MM.1S (cell line): Measurements from ENCODE around the gene ADAMTS2.

Source experiments
- DNase-seq: peaks from one replicate; pipeline ENCODE4 v3.0.0-alpha.2; 2015
- H2AFZ ChIP-seq: fragments of 300-600 bp; sonication (generic); 2 replicates; pipeline ENCODE4 v1.6.0; 2016; ENCODE audit warnings: antibody characterized with exemption, low read length
- H3F3A ChIP-seq: fragments of 300-600 bp; sonication (generic); 2 replicates; pipeline ENCODE4 v1.6.1; 2016; ENCODE audit warnings: mild to moderate bottlenecking, antibody characterized with exemption, low read length, moderate library complexity, mixed read lengths; ENCODE audit not compliant: insufficient read depth
- H3K27ac ChIP-seq: fragments of 300-600 bp; sonication (generic); 2 replicates; pipeline ENCODE4 v1.5.1; 2016; ENCODE audit warnings: mild to moderate bottlenecking, low read length
- H3K27me3 ChIP-seq: fragments of 300-600 bp; sonication (generic); replicated peaks from 2 replicates; pipeline ENCODE4 v1.6.0; 2016; ENCODE audit warnings: low read length; ENCODE audit not compliant: insufficient read depth
- H3K36me3 ChIP-seq: fragments of 300-600 bp; sonication (generic); replicated peaks from 2 replicates; pipeline ENCODE4 v1.6.1; 2016; ENCODE audit warnings: mild to moderate bottlenecking, low read length, mixed read lengths; ENCODE audit not compliant: insufficient read depth
- H3K4me1 ChIP-seq: fragments of 300-600 bp; sonication (generic); 2 replicates; pipeline ENCODE4 v1.6.1; 2016; ENCODE audit warnings: low read length, mixed read lengths
- H3K4me2 ChIP-seq: fragments of 300-600 bp; sonication (generic); 2 replicates; pipeline ENCODE4 v1.6.0; 2016; ENCODE audit warnings: low read depth, low read length
- H3K4me3 ChIP-seq: fragments of 300-600 bp; sonication (generic); 2 replicates; pipeline ENCODE4 v1.5.1; 2016; ENCODE audit warnings: low read length, mixed read lengths
- H3K79me2 ChIP-seq: fragments of 300-600 bp; sonication (generic); 2 replicates; pipeline ENCODE4 v1.6.1; 2016; ENCODE audit warnings: mixed run types, low read length, mixed read lengths
- H3K9ac ChIP-seq: fragments of 300-600 bp; sonication (generic); 2 replicates; pipeline ENCODE4 v1.6.1; 2016; ENCODE audit warnings: low read length, mixed read lengths
- H3K9me2 ChIP-seq: fragments of 300-600 bp; sonication (generic); replicated peaks from 2 replicates; pipeline ENCODE4 v1.6.1; 2016; ENCODE audit warnings: mild to moderate bottlenecking, low read length, mixed read lengths; ENCODE audit not compliant: insufficient read depth
- H3K9me3 ChIP-seq: fragments of 300-600 bp; sonication (generic); replicated peaks from 2 replicates; pipeline ENCODE4 v1.6.1; 2016; ENCODE audit warnings: mild to moderate bottlenecking, low read length, mixed read lengths; ENCODE audit not compliant: insufficient read depth
- H4K20me1 ChIP-seq: fragments of 300-600 bp; sonication (generic); 2 replicates; pipeline ENCODE4 v1.6.1; 2016; ENCODE audit warnings: mild to moderate bottlenecking, low read length, moderate library complexity, mixed read lengths; ENCODE audit not compliant: insufficient read depth
- EZH2 ChIP-seq: fragments of 300-600 bp; sonication (generic); optimal IDR thresholded peaks from 2 replicates; pipeline ENCODE3; 2017; ENCODE audit warnings: low read depth, mild to moderate bottlenecking, antibody characterized with exemption, low read length, mixed read lengths
- EZH2phosphoT487 ChIP-seq: fragments of 300-600 bp; sonication (generic); IDR thresholded peaks from 2 replicates; pipeline ENCODE4 v1.6.1; 2018; ENCODE audit warnings: antibody characterized with exemption, low read length
- TF ChIP-seq, protein P1 (sequence below): fragments of 300-600 bp; sonication (generic); IDR thresholded peaks from 2 replicates; pipeline ENCODE4 v1.5.1; 2016; ENCODE audit warnings: antibody characterized with exemption, low read length, mixed read lengths

ADAMTS2 gene

DNA sequence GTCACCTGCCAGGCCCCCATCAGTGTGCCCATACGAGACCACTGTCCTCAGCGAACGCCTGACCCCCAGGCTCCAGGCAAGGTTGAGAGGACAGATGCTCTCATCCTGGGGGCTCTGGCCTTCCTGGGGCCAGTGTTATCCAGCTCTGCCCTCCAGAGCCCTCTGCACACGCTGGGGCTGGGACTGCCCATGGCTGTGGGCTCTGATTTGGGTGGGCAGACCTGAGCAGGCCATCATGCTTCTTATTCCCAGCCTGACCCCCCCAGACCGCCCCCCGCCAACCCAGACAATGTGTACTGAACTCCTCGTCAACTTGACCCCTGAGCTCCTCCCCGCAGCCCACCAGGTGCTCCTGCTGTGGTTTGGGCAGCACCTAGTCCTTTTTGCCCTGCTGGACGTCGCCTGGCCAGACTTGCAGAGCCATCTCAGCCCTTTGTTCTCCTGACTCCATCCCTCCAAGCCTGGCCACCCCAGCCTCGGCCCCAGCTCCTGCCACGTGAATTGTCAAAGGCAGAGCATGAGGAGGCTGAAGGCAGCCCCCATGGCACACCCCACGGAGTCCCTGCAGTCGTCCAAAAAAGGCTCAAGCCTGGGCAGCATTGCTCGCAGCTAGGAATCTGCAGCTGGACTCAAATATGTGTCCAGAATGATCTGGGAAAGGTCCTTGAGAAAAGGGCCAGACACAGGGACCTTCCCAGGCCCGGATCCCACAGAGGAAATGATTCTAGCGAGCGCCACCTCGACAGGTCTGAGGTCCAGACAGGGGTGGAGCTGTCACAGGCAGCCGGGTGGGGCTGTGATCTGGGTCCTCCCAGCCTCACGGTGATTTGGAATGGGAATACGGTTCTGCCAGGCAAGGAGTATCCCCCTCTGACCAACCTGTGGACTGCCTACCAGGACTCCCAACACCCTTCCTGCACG lies 87.0 kb downstream of the ADAMTS2 start:
- H3F3A ChIP-seq, result no peaks in the 10 kb centered on the region
- no peak for DNase-seq
- no peaks in the 10 kb centered on the region; the same call in 1 of the 2 replicates for H3K27me3 ChIP-seq
- no peak overlapping the region for H3K27ac ChIP-seq
- H3K36me3 ChIP-seq, result no peaks in the 10 kb centered on the region
- no peaks in the 10 kb centered on the region for H3K9me2 ChIP-seq
- H3K9ac ChIP-seq, result no peak overlapping the region
- H4K20me1 ChIP-seq, result no peaks in the 10 kb centered on the region
- no peak overlapping the region for H2AFZ ChIP-seq
- H3K79me2 ChIP-seq, result no peaks in the 10 kb centered on the region
- no peaks in the 10 kb centered on the region for H3K9me3 ChIP-seq
- no peak overlapping the region for H3K4me2 ChIP-seq
- no peak overlapping the region for H3K4me3 ChIP-seq
- no peaks in the 10 kb centered on the region for H3K4me1 ChIP-seq
- TF ChIP-seq, protein P1, sequence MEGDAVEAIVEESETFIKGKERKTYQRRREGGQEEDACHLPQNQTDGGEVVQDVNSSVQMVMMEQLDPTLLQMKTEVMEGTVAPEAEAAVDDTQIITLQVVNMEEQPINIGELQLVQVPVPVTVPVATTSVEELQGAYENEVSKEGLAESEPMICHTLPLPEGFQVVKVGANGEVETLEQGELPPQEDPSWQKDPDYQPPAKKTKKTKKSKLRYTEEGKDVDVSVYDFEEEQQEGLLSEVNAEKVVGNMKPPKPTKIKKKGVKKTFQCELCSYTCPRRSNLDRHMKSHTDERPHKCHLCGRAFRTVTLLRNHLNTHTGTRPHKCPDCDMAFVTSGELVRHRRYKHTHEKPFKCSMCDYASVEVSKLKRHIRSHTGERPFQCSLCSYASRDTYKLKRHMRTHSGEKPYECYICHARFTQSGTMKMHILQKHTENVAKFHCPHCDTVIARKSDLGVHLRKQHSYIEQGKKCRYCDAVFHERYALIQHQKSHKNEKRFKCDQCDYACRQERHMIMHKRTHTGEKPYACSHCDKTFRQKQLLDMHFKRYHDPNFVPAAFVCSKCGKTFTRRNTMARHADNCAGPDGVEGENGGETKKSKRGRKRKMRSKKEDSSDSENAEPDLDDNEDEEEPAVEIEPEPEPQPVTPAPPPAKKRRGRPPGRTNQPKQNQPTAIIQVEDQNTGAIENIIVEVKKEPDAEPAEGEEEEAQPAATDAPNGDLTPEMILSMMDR, result no peak
- no peak for TF ChIP-seq EZH2
- no peak for TF ChIP-seq EZH2phosphoT487

DNA sequence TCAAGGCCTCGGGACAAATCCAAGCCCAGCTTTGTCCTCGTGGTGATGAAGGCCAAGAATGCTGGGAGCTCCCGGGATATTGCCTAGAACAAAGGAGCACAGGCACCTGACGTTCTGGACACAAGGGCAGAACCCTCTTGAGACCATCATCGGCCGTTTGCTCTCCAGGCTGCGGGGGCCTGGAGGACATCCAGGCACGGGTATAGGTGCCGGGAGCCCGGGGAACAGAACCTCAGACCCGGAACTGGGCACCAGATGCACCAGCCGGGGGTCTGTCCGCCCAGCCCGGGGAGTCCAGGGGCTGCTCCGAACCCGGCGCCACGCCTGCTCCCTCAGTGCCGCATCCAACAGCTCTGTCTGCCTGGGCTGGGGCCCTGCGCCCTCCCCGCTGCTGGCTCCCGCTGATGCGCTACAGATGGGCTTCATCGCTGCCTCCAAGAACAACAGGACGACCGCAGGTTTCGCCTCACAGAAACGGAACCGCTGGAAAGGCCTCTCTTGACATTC lies 88.0 kb downstream of the ADAMTS2 start:
- Histone ChIP-seq H3K4me2 (no peak overlapping the region), H3K27me3 (peaks cover 8% of the 10 kb centered on the region), H3K9me2 (no peaks in the 10 kb centered on the region), H3K4me3 (no peak overlapping the region), H3K9ac (no peak overlapping the region), H3K9me3 (no peaks in the 10 kb centered on the region), H3K79me2 (no peaks in the 10 kb centered on the region), H4K20me1 (no peaks in the 10 kb centered on the region), H3K4me1 (no peaks in the 10 kb centered on the region), H3F3A (no peaks in the 10 kb centered on the region), H3K36me3 (no peaks in the 10 kb centered on the region), H2AFZ (no peak overlapping the region), H3K27ac (no peak overlapping the region)
- no peak for DNase-seq
- no peak for TF ChIP-seq EZH2
- no peak for TF ChIP-seq EZH2phosphoT487
- TF ChIP-seq, protein P1, result no peak

DNA sequence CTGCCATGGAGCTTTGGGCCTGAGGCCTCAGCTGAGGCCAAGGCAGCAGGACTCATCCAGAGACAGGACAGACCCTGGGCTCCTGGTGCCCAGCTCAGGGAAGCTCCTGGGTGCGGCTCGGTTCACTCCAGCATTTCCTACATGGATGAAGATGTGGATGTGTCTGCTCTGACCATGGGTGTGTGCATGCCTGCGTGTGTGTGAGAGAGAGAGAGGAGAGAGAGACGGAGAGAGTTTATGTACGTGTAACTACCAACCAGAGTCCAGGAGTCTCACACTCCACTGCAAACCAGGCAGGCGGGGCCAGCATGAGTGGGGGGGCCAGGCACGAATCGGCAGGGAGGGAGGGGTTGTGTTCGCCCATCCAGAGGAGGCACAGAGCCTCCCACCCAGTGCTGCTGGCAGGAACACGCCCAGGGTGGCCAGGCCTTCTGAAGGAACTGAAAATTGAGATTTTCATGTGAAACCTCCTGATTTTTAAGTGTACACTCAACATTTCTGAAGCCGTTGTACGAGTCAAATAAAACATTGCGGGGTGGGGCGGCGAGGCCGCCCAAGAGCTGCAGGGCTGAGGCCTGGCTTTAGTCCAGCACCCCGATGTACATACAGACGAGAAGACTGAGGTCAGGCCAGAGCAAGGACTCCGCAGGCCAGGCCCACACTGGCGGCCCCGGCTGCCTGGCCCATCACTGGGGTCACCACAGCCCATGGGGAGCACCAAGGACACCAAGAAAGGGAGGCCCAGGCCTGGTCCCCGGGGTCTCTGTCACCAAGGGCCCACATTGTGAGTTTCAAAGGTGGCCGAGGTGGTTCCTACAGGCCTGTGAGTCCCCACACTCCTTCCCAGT lies 88.7 kb downstream of the ADAMTS2 start:
- Histone ChIP-seq H3K36me3 (no peaks in the 10 kb centered on the region), H3K27ac (no peak overlapping the region), H3K9ac (no peak overlapping the region), H3K79me2 (no peaks in the 10 kb centered on the region), H3K4me2 (no peak overlapping the region), H3K9me2 (no peaks in the 10 kb centered on the region), H3F3A (no peaks in the 10 kb centered on the region), H2AFZ (no peak overlapping the region), H4K20me1 (no peaks in the 10 kb centered on the region), H3K4me3 (no peak overlapping the region), H3K9me3 (no peaks in the 10 kb centered on the region), H3K4me1 (no peaks in the 10 kb centered on the region), H3K27me3 (peaks cover 8% of the 10 kb centered on the region)
- no peak for TF ChIP-seq EZH2phosphoT487
- TF ChIP-seq, protein P1, result no peak
- no peak for DNase-seq
